Stimulated activated effector memory CD8-positive, alpha-beta T cell treated with anti-CD3 and anti-CD28 coated beads, Interleukin-12 subunit alpha, Interleukin-12 subunit beta, amount 100 ng/mL, for 72 hours (primary cell): ENCODE data around the gene TRAPPC1.
"Not testable (repeated sequence)": the region's sequence is repeated elsewhere in the genome, so short reads cannot be mapped to it uniquely, and the experiment has no call there.

Experiments used
- ATAC-seq: fragments of 150-1000 bp; cut with Tn5 transposase; 2 replicates; pipeline ENCODE4 v1.10.0; 2021
- DNase-seq, 2 donors: peaks; one replicate each; pipeline ENCODE4 v3.0.0; 2021 to 2022; ENCODE audit warnings: low spot score in 2 of 2
- H3K27ac Mint-ChIP-seq: one replicate; pipeline ENCODE4 v1.8.0; 2022; ENCODE audit warnings: mild to moderate bottlenecking, mixed read lengths
- H3K36me3 Mint-ChIP-seq: one replicate; pipeline ENCODE4 v1.8.0; 2022; ENCODE audit warnings: mild to moderate bottlenecking, mixed read lengths
- H3K4me1 Mint-ChIP-seq: one replicate; pipeline ENCODE4 v1.8.0; 2022; ENCODE audit warnings: mixed read lengths
- H3K4me3 Mint-ChIP-seq: one replicate; pipeline ENCODE4 v1.8.0; 2022; ENCODE audit warnings: mild to moderate bottlenecking, mixed read lengths
- H3K9me3 Mint-ChIP-seq: one replicate; pipeline ENCODE4 v1.8.0; 2022; ENCODE audit warnings: mixed read lengths

The TRAPPC1 gene, protein sequence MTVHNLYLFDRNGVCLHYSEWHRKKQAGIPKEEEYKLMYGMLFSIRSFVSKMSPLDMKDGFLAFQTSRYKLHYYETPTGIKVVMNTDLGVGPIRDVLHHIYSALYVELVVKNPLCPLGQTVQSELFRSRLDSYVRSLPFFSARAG

DNA sequence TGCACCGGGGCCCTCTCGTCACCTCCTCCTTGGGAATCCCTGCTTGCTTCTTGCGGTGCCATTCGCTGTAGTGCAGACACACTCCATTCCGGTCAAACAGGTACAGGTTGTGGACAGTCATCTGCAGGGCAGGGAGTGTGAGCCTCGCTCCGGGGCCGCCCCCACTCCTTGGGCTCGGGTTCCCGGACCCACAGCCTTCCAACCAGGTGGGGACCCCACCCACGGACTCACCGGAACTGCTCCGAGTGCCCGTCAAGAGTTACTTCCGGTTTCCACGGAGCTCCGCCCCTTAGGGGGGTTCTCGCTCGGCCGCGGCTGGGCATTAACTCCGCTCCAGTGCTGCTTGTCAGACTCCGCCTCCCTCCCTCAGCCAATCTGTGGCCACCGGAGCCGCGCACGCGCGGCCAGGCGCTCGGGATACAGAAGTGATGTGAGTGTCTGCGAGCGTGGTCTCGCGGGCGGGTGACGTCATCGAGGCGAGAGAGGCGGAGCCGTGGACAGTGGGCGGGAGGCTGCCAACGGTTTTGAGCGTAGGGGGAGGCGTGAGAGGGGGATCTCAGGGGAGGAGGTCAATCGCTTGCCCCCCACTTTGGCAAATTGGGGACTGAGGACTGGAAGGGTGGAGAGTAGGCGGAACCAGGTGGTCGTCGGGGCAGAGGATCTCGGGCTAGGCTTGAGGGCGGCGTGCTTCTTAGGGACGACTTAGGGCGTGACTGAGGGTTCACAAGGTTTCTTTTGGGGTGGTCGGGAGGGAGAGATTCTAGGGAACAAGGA is at the start of gene TRAPPC1, which contains the start of gene CNTROB:
Gene TRAPPC1, minus strand, starts transcription at position 238 of the 774 bp plus-strand sequence. Its CDS starts 117 bp downstream, at position 121.
Gene CNTROB, plus strand, starts transcription at position 498 of the 774 bp plus-strand sequence. CDS start 874 bp downstream, outside the sequence.
- H3K4me3 Mint-ChIP-seq: peak within 1 kb of the TSS; percentile 94
- peak; percentile 98 for ATAC-seq
- DNase-seq: peak; percentile 98 to 100
- peaks cover 47% of the 10 kb centered on the region for H3K36me3 Mint-ChIP-seq
- H3K9me3 Mint-ChIP-seq: no peaks in the 10 kb centered on the region
- peak within 1 kb of the TSS; percentile 96 for H3K27ac Mint-ChIP-seq
- H3K4me1 Mint-ChIP-seq: peaks cover 57% of the 10 kb centered on the region

DNA sequence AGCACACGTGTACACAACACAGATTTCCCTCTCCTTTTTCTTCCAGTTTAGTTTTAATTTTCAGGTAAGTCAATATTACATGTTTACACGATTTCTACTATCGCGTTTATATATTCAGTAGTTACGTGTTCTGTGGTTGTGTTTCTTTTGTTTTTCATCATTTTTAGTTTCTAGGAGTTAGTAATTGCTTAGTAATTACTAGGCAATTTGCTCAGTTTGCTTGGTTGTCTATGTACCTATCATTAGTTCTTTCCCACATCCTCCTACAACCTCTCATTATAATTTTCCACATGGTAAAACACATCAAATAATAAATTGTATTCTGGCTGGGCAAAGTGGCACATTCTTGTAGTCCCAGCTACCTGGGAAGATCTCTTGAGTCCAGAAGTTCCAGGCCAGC is 46.1 kb upstream of the TRAPPC1 start:
- peaks cover 5% of the 10 kb centered on the region for H3K4me1 Mint-ChIP-seq
- peak; percentile 73 for ATAC-seq
- H3K36me3 Mint-ChIP-seq: no peaks in the 10 kb centered on the region
- H3K27ac Mint-ChIP-seq: no peak overlapping the region
- DNase-seq: no peak
- H3K4me3 Mint-ChIP-seq: no peak overlapping the region
- H3K9me3 Mint-ChIP-seq: peaks cover 10% of the 10 kb centered on the region

DNA sequence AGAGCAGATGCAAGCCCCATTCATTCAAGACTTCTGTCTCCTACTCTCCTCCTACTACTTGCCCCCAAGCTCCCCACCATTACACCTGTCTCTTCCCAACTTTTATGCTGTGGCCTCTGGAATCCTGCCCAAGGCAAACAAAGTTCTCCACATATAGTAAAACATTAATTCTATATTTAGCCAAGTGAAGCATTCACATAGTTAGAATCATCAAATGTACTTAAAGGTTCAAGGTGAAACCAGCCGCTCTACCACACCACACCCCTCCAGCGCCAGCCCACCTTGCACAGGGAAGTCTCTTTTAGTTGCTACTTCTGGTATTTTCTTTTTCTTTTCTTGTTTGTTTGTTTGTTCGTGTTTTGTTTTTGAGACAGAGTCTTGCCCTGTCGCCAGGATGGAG is 45.3 kb upstream of the TRAPPC1 start:
- ATAC-seq (no peak), DNase-seq (no peak)
- H3K9me3 Mint-ChIP-seq: peaks cover 10% of the 10 kb centered on the region
- no peak overlapping the region for H3K4me3 Mint-ChIP-seq
- H3K4me1 Mint-ChIP-seq: peaks cover 5% of the 10 kb centered on the region
- H3K27ac Mint-ChIP-seq: no peak overlapping the region
- no peaks in the 10 kb centered on the region for H3K36me3 Mint-ChIP-seq

DNA sequence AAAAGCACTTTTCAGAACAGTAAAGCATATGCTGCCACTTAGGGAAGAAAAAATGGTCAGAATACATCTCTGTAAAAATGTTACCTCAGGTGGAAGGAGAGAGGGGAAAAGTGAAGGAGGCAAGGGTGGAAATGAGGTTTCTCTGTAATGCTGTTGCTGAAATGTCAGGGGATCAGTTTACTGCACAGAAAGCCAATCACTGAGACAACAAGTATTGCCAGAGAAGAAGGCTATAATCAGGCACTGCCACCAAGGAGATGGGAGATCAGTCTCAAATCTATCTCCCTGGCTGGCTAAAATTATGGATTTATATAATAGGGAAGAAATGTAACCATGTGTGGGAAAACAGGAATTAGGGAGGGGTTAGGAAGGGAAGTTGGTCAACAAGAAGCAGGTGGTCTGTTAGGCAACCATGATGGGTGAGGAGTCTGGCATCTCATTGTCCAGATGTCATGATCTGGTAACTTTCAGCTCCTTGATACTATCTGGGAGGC is 42.9 kb upstream of the TRAPPC1 start:
- Mint-ChIP-seq H3K27ac (no peak overlapping the region), H3K36me3 (no peaks in the 10 kb centered on the region), H3K9me3 (peaks cover 10% of the 10 kb centered on the region), H3K4me1 (peaks cover 5% of the 10 kb centered on the region), H3K4me3 (no peak overlapping the region)
- ATAC-seq (no peak), DNase-seq (no peak)

DNA sequence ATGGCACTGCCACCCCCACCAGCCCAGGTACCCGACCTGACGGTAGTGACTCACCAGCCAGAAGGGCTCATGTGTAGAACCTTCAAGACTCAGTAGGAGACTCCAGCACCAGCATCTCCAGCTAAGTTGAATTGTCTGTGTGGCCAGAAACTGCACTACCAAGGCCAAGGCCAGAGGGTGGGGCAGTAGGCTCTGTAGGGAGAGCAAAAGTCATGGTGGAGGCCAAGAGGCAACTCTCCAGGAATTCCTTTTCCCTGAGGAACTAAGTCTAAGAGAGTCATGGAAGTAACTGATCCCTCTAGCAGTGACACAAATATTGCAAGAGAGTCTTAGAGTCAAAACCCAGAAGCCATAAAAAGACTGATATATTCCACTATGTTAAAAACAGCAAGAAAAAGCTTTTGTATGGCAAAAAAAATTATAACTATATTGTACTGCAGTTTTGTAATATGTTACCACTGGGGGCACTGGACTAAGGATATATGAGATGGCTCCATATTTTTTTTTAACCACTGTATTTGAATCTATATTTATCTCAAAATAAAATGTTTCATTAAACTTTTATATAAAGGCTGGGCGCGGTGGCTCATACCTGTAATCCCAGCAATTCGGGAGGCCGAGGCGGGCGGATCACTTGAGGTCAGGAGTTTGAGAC is 40.5 kb upstream of the TRAPPC1 start:
- H3K27ac Mint-ChIP-seq: no peak overlapping the region
- DNase-seq (no peak), ATAC-seq (no peak)
- H3K9me3 Mint-ChIP-seq: peaks cover 10% of the 10 kb centered on the region
- no peak overlapping the region for H3K4me3 Mint-ChIP-seq
- H3K36me3 Mint-ChIP-seq: no peaks in the 10 kb centered on the region
- H3K4me1 Mint-ChIP-seq: no peaks in the 10 kb centered on the region

DNA sequence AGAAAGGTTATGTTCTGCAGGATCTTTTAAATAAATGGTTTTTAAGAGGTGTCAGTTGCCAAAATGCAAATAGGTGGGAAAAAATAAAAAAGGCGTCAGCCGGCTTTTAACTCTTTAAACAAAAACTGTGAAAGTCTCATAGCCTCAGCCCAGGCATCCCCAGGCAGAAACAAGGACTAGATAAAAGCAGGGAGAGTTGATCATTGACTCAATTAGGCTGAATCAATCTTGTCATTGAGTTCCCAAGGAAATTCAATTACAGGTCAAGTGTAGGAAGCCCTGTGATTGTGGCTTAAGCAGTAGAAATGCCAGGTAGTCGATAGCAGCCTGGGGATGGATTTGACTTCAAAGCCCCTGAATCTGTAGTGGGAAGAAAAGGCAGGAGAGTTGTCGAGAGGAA is 39.9 kb upstream of the TRAPPC1 start:
- H3K36me3 Mint-ChIP-seq: no peaks in the 10 kb centered on the region
- no peak overlapping the region for H3K4me3 Mint-ChIP-seq
- no peak overlapping the region for H3K27ac Mint-ChIP-seq
- no peaks in the 10 kb centered on the region for H3K4me1 Mint-ChIP-seq
- H3K9me3 Mint-ChIP-seq: peaks cover 10% of the 10 kb centered on the region
- no peak for ATAC-seq
- DNase-seq: no peak

DNA sequence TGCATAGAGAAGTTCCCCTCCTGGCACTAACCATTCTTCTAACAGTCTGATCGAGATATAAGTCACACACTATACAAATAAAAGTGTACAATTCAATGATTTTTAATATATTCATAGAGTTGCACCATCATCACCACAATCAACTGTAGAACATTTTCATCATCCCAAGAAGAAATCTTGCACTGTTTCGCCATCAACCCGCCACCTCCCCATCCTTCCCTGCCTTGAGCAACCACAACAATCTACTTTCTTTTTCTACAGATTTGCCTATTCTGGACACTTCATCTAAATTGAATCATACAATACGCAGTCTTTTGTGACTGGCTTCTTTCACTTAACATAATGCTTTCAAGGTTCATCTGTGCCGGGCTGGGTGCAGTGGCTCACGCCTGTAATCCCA is 37.7 kb upstream of the TRAPPC1 start:
- no peak for ATAC-seq
- no peaks in the 10 kb centered on the region for H3K36me3 Mint-ChIP-seq
- no peak overlapping the region for H3K4me3 Mint-ChIP-seq
- H3K4me1 Mint-ChIP-seq: no peaks in the 10 kb centered on the region
- H3K9me3 Mint-ChIP-seq: peaks cover 2% of the 10 kb centered on the region
- DNase-seq: no peak
- no peak overlapping the region for H3K27ac Mint-ChIP-seq

DNA sequence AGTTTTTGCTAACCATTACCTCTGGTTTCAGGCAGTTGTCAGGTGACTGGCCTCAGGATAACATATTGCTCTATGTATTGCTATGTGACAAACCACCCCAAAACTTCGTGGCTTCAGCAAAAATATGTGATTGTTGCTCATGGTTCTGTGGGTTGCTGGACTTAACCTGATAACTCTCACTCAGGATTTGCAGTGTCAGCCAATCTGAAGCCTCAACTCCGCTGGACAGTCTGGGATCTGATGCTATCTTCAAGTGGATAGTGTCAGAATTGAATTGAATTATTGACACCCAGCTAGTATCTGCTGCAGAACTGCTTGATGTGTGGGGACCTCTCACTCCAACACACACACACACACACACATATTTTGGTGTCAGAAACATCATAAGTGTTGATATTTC is 36.0 kb upstream of the TRAPPC1 start:
- DNase-seq (no peak), ATAC-seq (no peak)
- H3K4me1 Mint-ChIP-seq: no peaks in the 10 kb centered on the region
- no peak overlapping the region for H3K4me3 Mint-ChIP-seq
- no peaks in the 10 kb centered on the region for H3K36me3 Mint-ChIP-seq
- no peaks in the 10 kb centered on the region for H3K9me3 Mint-ChIP-seq
- no peak overlapping the region for H3K27ac Mint-ChIP-seq

DNA sequence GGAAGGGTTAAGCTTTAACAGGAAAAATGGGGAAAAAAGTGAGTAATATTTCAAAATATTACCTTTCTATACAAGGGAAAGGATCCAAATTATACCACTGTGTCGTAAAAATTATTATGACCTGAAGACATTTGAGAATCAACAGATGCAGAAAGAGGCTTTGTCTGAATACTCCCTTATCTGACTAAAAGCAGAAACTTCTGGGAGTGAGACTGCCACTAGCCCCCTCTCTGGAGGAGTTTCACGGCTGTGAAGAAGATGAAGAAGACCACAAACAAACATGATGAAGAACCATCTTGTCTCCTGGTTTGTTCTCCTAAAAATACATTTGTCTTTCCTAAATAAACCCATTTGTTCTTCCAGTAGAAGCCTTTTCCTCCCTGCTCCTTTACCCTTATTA is 29.7 kb upstream of the TRAPPC1 start:
- no peak overlapping the region for H3K27ac Mint-ChIP-seq
- no peaks in the 10 kb centered on the region for H3K9me3 Mint-ChIP-seq
- DNase-seq (no peak), ATAC-seq (no peak)
- H3K4me3 Mint-ChIP-seq: no peak overlapping the region
- no peaks in the 10 kb centered on the region for H3K4me1 Mint-ChIP-seq
- no peaks in the 10 kb centered on the region for H3K36me3 Mint-ChIP-seq

DNA sequence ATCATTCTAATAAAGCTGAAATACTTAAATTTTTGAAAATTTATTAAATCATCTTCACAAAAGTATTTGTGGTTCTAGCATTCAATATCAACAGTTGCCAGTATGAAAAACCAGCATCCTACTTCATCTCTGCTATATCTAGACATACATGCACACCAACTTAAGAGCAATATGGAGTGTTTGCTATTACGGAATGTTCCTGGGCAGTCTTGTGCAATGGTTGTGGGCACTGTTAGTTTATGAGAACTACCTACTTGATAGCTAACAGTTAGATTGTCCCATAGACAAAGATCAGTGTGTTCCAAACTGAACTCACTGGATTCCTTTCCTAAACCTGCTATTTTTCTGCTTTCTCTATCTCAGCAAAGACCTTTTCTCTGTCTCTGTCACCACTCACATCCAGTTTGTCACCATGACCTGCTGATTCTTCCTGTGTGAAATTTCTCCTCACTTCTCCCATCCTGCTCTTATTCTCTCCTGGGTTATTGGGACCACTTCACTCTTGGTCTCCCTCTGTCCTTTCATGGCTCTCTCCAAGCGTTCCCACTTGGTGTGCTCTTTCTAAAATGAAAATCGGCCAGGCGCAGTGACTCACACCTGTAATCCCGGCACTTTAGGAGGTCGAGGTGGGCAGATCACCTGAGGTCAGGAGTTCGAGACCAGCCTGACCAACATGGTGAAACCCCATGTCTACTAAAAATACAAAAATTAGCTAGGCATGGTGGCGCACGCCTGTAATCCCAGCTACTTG is 27.9 kb upstream of the TRAPPC1 start:
- H3K27ac Mint-ChIP-seq: no peak overlapping the region
- ATAC-seq (no peak), DNase-seq (no peak)
- H3K4me3 Mint-ChIP-seq: no peak overlapping the region
- H3K9me3 Mint-ChIP-seq: no peaks in the 10 kb centered on the region
- H3K4me1 Mint-ChIP-seq: no peaks in the 10 kb centered on the region
- no peaks in the 10 kb centered on the region for H3K36me3 Mint-ChIP-seq

DNA sequence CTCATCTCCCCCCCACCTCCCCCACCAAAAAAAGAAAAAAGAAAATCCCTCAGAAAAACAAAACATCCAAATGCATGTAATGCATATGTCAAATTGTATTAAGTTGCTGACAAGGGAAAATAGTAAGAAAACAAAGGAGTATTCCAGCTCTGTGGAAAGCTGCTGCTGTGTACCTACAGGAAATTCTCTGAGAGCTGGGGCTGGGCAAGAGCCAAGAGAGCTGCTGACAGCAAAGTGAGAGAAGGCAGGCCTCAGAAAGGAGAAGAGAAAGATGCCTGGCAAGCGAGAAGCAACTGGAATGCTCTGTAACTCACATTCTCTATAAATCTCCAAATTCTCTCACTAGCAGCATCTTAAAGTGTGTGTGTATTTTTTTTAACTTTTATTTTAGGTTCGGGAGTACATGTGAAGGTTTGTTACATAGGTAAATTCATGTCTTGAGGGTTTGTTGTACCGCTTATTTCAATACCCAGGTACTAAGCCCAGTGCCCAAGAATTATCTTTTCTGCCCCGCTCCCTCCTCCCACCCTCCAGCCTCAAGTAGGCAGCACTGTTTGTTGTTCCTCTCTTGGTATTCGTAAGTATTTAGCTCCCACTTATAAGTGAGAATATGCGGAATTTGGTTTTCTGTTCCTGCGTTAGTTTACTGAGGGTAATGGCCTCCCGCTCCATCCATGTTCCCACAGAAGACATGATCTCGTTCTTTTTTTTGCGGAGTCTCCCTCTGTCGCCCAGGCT is 24.7 kb upstream of the TRAPPC1 start:
- H3K4me1 Mint-ChIP-seq: peaks cover 11% of the 10 kb centered on the region
- no peak overlapping the region for H3K27ac Mint-ChIP-seq
- H3K4me3 Mint-ChIP-seq: peak overlapping the region; percentile 53
- ATAC-seq (no peak), DNase-seq (no peak)
- no peaks in the 10 kb centered on the region for H3K9me3 Mint-ChIP-seq
- H3K36me3 Mint-ChIP-seq: no peaks in the 10 kb centered on the region

DNA sequence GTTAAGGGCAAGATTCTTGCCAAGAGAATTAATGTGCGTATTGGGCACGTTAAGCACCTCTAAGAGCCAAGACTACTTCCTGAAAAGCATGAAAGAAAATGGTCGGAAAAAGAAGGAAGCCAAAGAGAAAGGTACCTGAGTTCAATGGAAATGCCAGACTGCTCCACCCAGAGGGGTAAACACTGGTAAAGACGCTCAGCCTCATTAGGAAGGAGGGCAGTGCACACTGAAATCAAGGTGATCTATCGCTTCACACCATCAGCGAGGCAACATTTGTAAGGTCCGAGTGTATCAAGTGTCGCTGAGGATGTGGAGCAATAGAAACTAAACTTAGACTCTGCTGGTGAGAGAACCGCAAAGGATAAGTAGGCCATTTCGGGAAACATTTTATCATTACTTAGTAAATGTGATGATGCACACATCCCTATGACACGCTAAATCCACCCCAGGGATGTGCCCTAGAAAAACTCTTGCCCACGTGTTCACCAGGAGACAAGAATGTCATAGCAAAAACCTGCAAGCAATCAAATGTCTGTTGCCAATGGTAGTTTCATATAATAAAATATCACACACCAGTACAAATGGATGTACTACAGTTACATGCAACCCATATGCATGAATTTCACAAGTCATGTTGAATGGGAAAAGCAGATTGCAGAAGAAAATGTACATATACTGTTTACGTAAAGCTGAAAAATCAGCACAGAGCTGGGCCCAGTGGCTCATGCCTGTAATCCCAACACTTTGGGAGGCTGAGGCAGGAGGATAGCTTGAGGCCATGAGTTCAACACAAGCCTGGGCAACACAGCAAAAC is 23.9 kb upstream of the TRAPPC1 start:
- DNase-seq: no peak
- Mint-ChIP-seq H3K4me1 (peaks cover 16% of the 10 kb centered on the region), H3K9me3 (no peaks in the 10 kb centered on the region)

DNA sequence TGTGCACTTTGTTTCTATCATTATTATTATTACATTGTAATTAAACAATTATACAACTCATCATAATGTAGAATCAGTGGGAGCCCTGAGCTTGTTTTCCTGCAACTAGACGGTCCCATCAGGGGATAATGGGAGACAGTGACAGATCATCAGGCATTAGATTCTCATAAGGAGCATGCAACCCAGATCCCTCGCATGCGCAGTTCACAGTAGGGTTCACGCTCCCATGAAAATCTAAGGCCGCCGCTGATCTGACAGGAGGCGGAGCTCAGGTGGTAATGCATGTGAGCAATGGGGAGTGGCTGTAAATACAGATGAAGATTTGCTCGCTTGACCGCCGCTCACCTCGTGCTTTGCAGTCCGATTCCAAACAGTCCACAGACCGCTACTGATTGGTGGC is 21.5 kb upstream of the TRAPPC1 start:
- not testable (repeated sequence) for DNase-seq, H3K27ac Mint-ChIP-seq, ATAC-seq, H3K9me3 Mint-ChIP-seq
- Mint-ChIP-seq H3K36me3 (peaks cover 16% of the 10 kb centered on the region), H3K4me1 (peaks cover 16% of the 10 kb centered on the region), H3K4me3 (peak overlapping the region; percentile 22)

More for the DNA sequence above, 23.9 kb upstream of the TRAPPC1 start:
- peak; percentile 61 for ATAC-seq
- H3K27ac Mint-ChIP-seq: peak overlapping the region; percentile 49
- H3K36me3 Mint-ChIP-seq: no peaks in the 10 kb centered on the region
- H3K4me3 Mint-ChIP-seq: peak overlapping the region; percentile 53
